Measurements from ENCODE around the gene CHRD. TPM values are rescaled to one million over a fixed set of nuclear protein-coding genes. Genes with fewer than 3 reads are reported as not detected.

The CHRD gene
- total RNA-seq, 2 donors from 2014 or later: 2.0 TPM

DNA sequence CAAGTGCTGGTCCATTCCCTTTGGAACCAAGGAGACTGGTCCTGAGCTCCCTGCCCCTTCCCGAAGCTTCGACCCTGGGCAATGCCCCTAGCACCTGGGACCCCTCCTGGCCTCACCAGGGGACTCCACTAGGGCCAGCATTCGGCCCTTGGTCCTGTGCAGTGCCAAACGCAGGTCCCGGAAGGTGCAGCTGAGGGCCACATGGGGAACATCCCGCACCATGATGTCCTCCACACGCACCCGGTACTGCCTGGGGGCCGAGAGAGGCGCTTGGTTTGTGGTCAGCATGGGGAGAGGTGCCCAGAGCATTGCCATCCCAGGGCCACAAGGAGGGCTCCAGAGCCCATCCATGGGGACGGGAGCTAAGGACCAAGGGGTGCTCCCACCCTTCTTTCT, 26.3 kb upstream of the CHRD start:
- H3K27ac ChIP-seq: no peak overlapping the region
- no peak overlapping the region for H3K4me3 ChIP-seq
- no peaks in the 10 kb centered on the region for H3K36me3 ChIP-seq
- DNase-seq: no peak
- no peaks in the 10 kb centered on the region for H3K27me3 ChIP-seq
- TF ChIP-seq, protein P1, sequence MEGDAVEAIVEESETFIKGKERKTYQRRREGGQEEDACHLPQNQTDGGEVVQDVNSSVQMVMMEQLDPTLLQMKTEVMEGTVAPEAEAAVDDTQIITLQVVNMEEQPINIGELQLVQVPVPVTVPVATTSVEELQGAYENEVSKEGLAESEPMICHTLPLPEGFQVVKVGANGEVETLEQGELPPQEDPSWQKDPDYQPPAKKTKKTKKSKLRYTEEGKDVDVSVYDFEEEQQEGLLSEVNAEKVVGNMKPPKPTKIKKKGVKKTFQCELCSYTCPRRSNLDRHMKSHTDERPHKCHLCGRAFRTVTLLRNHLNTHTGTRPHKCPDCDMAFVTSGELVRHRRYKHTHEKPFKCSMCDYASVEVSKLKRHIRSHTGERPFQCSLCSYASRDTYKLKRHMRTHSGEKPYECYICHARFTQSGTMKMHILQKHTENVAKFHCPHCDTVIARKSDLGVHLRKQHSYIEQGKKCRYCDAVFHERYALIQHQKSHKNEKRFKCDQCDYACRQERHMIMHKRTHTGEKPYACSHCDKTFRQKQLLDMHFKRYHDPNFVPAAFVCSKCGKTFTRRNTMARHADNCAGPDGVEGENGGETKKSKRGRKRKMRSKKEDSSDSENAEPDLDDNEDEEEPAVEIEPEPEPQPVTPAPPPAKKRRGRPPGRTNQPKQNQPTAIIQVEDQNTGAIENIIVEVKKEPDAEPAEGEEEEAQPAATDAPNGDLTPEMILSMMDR (IDR thresholded peaks at IDR 0.05): no peak
- H3K9ac ChIP-seq (ENCODE audit: low read depth in 2 of 2, low read length in 2 of 2): no peak overlapping the region
- no peaks in the 10 kb centered on the region for H3K9me3 ChIP-seq
- no peaks in the 10 kb centered on the region for H3K4me1 ChIP-seq
- intact Hi-C loops (cut with DNase I): no loop called here

DNA sequence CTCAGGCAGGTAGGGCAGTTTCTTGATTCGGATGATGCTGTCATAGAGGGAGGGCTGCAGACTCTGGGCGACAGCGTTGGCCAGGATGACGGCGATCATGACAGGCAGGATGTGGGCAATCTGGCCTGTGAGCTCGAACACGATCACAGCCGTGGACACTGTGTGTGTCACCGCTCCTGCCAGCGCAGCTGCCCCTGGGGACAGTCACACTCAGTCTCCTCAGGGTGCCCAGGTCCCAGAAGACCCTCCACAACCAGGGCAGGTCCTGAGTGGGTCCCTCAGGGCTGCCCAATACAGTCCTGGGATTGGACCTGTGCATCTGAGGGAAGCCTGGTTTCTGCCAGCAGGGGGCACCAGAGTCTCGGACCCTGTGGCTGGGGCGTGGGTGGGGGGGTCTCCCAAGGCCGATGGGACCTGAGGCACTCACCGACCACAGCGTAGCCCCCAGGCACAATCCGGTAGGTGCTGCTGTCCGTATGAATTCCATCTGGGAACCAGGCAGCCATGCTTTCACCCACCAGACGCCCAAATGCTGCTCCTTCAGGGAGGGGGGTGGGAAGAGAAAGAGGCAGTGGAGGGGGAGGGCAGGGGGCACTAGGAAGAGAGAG, 25.6 kb upstream of the CHRD start:
- no peaks in the 10 kb centered on the region for H3K27me3 ChIP-seq
- TF ChIP-seq, protein P1 (IDR thresholded peaks at IDR 0.05): peak; percentile 60
- intact Hi-C loops (cut with DNase I): no loop called here
- no peak overlapping the region for H3K9ac ChIP-seq (ENCODE audit: low read depth in 2 of 2, low read length in 2 of 2)
- H3K9me3 ChIP-seq: no peaks in the 10 kb centered on the region
- peak; percentile 65 for DNase-seq
- H3K36me3 ChIP-seq: no peaks in the 10 kb centered on the region
- H3K27ac ChIP-seq: no peak overlapping the region
- H3K4me1 ChIP-seq: no peaks in the 10 kb centered on the region
- H3K4me3 ChIP-seq: no peak overlapping the region

- Histone ChIP-seq H3K9ac (ENCODE audit: low read depth in 2 of 2, low read length in 2 of 2) (no peak overlapping the region), H3K27me3 (no peaks in the 10 kb centered on the region), H3K4me1 (no peaks in the 10 kb centered on the region), H3K4me3 (no peak overlapping the region), H3K27ac (no peak overlapping the region), H3K36me3 (no peaks in the 10 kb centered on the region), H3K9me3 (no peaks in the 10 kb centered on the region)
- intact Hi-C loops (cut with DNase I): no loop called here
- DNase-seq: no peak
- TF ChIP-seq, protein P1 (IDR thresholded peaks at IDR 0.05): no peak
Measured at GRCh38 chr3:184354754-184355153, 25.1 kb upstream of the CHRD start.

DNA sequence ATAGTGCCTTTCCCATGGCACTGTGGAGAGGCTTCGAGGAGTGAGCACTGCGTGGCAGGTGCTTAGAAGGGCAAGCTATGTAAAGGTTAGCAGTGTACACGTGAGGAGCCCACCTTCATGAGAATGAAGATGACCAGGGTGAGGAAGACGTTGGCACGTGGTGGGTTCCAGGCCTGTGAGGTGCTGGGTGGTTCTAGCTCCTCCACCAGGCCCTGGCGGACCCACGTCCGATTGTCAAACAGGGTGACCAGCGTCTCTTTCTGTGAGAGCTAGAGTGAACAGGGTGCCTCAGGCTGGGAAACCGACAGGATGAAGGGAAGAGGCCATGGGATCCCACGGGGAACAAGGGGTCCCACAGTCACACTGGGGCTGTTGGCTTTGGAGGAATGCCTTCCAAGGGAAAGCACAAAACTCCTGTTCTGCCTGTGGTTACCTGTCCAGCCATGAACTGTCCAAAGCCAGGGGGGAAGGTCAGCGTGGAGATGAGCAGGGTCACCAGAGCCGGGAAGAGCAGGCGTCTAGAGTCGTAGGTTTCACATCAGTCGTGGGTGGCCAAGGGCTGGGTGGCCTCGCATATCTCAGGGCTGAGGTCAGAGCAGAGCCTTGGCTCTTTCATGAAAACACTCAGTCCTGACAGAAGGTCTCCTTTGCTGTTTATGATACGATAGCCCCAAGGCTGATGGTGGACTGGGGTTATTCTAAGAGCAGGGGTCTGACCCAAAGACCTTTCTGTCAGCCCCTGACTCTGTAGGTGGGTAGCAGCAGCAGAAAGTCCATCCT, 24.4 kb upstream of the CHRD start:
- H3K36me3 ChIP-seq: no peaks in the 10 kb centered on the region
- intact Hi-C loops (cut with DNase I): no loop called here
- H3K27ac ChIP-seq: no peak overlapping the region
- no peaks in the 10 kb centered on the region for H3K9me3 ChIP-seq
- no peak overlapping the region for H3K4me3 ChIP-seq
- H3K27me3 ChIP-seq: no peaks in the 10 kb centered on the region
- DNase-seq: no peak
- H3K9ac ChIP-seq (ENCODE audit: low read depth in 2 of 2, low read length in 2 of 2): no peak overlapping the region
- TF ChIP-seq, protein P1 (IDR thresholded peaks at IDR 0.05): no peak
- H3K4me1 ChIP-seq: no peaks in the 10 kb centered on the region

- Histone ChIP-seq H3K27me3 (no peaks in the 10 kb centered on the region), H3K9me3 (no peaks in the 10 kb centered on the region), H3K4me1 (peaks cover 5% of the 10 kb centered on the region), H3K9ac (ENCODE audit: low read depth in 2 of 2, low read length in 2 of 2) (no peak overlapping the region), H3K4me3 (no peak overlapping the region), H3K27ac (no peak overlapping the region), H3K36me3 (no peaks in the 10 kb centered on the region)
- intact Hi-C loops (cut with DNase I): no loop called here
- TF ChIP-seq, protein P1 (IDR thresholded peaks at IDR 0.05): no peak
- DNase-seq: no peak
Measured at GRCh38 chr3:184357248-184358123, 22.4 kb upstream of the CHRD start.
